BE2C (cell line): ENCODE measurements around the gene WDR6.

Experiments used
- DNase-seq: peaks from one replicate; pipeline ENCODE4 v3.0.0-alpha.2; 2020
- H3K27me3 ChIP-seq: fragments of 250-450 bp; sonication (Bioruptor Pico); 2 replicates; pipeline ENCODE4 v1.5.1; 2020; ENCODE audit warnings: mild to moderate bottlenecking
- H3K36me3 ChIP-seq: fragments of 250-450 bp; sonication (Bioruptor Pico); 2 replicates; pipeline ENCODE4 v1.5.1; 2020; ENCODE audit warnings: mild to moderate bottlenecking
- H3K4me1 ChIP-seq: fragments of 250-450 bp; sonication (Bioruptor Pico); 2 replicates; pipeline ENCODE4 v1.5.1; 2020
- H3K4me3 ChIP-seq: 2 replicates; pipeline ENCODE4 v1.5.1; 2011; ENCODE audit warnings: low read depth, low read length
- H3K9me3 ChIP-seq: fragments of 250-450 bp; sonication (Bioruptor Pico); 2 replicates; pipeline ENCODE4 v1.5.1; 2020
- CTCF ChIP-seq: IDR thresholded peaks from 2 replicates; pipeline ENCODE4 v1.5.1; 2012; ENCODE audit warnings: mild to moderate bottlenecking, low read depth, low read length

Gene WDR6

GRCh38 chr3:49053543-49053942 lies 46.4 kb downstream of the WDR6 start:
- Histone ChIP-seq H3K4me3 (no peak overlapping the region), H3K27me3 (no peaks in the 10 kb centered on the region), H3K9me3 (no peaks in the 10 kb centered on the region), H3K36me3 (peaks cover 23% of the 10 kb centered on the region), H3K4me1 (no peaks in the 10 kb centered on the region)
- no peak for TF ChIP-seq CTCF
- no peak for DNase-seq

- TF ChIP-seq CTCF, result no peak
- no peaks in the 10 kb centered on the region for H3K4me1 ChIP-seq
- no peaks in the 10 kb centered on the region for H3K9me3 ChIP-seq
- no peaks in the 10 kb centered on the region for H3K27me3 ChIP-seq
- peaks cover 23% of the 10 kb centered on the region for H3K36me3 ChIP-seq
- no peak overlapping the region for H3K4me3 ChIP-seq
- DNase-seq, result no peak
Measured at GRCh38 chr3:49054344-49054862, 47.2 kb downstream of the WDR6 start.

GRCh38 chr3:49057268-49057667 lies 50.1 kb downstream of the WDR6 start:
- no peak for DNase-seq
- no peaks in the 10 kb centered on the region for H3K9me3 ChIP-seq
- H3K4me3 ChIP-seq, result no peak overlapping the region
- no peaks in the 10 kb centered on the region for H3K27me3 ChIP-seq
- peaks cover 23% of the 10 kb centered on the region for H3K36me3 ChIP-seq
- no peaks in the 10 kb centered on the region for H3K4me1 ChIP-seq
- no peak for TF ChIP-seq CTCF

GRCh38 chr3:49058011-49058410 lies 50.8 kb downstream of the WDR6 start:
- no peak for DNase-seq
- Histone ChIP-seq H3K4me1 (no peaks in the 10 kb centered on the region), H3K36me3 (peaks cover 23% of the 10 kb centered on the region), H3K4me3 (no peak overlapping the region), H3K9me3 (no peaks in the 10 kb centered on the region), H3K27me3 (no peaks in the 10 kb centered on the region)
- no peak for TF ChIP-seq CTCF
